GM21528 (cell line): ENCODE measurements around the gene PRSS21.

ENCODE experiments used
- ATAC-seq: cut with Tn5 transposase; IDR thresholded peaks from one replicate; pipeline ENCODE4 v1.9.1; 2021; ENCODE audit warnings: mild to moderate bottlenecking, moderate library complexity; ENCODE audit not compliant: unreplicated experiment, low FRiP score

The PRSS21 gene

GRCh38 chr16:2839650-2840450 is 22.8 kb downstream of the PRSS21 start:
- ATAC-seq, result no peak

- no peak for ATAC-seq
Observed at GRCh38 chr16:2840914-2841313, 23.9 kb downstream of the PRSS21 start.

GRCh38 chr16:2841606-2842339 is 24.7 kb downstream of the PRSS21 start:
- no peak for ATAC-seq

- ATAC-seq, result no peak
Observed at GRCh38 chr16:2842340-2843000, 25.4 kb downstream of the PRSS21 start.

GRCh38 chr16:2843526-2843925 is 26.5 kb downstream of the PRSS21 start:
- ATAC-seq, result no peak

- no peak for ATAC-seq
Observed at GRCh38 chr16:2845116-2845515, 28.1 kb downstream of the PRSS21 start.

- ATAC-seq, result no peak
Observed at GRCh38 chr16:2846511-2847310, 29.7 kb downstream of the PRSS21 start.

GRCh38 chr16:2848933-2849725 is 32.1 kb downstream of the PRSS21 start:
- ATAC-seq, result no peak

GRCh38 chr16:2852003-2852730 is 35.1 kb downstream of the PRSS21 start:
- ATAC-seq, result no peak

- no peak for ATAC-seq
Observed at GRCh38 chr16:2852731-2853507, 35.9 kb downstream of the PRSS21 start.

- ATAC-seq, result no peak
Observed at GRCh38 chr16:2853531-2854073, 36.6 kb downstream of the PRSS21 start.

- no peak for ATAC-seq
Observed at GRCh38 chr16:2854700-2855309, 37.8 kb downstream of the PRSS21 start.

- no peak for ATAC-seq
Observed at GRCh38 chr16:2855536-2855935, 38.5 kb downstream of the PRSS21 start.

- ATAC-seq, result no peak
Observed at GRCh38 chr16:2856061-2856670, 39.1 kb downstream of the PRSS21 start.

GRCh38 chr16:2856686-2857450 is 39.8 kb downstream of the PRSS21 start:
- ATAC-seq, result no peak

GRCh38 chr16:2857451-2858244 is 40.6 kb downstream of the PRSS21 start, which contains the start of gene PRSS22:
Gene PRSS22, minus strand, starts transcription at chr16:2858170. Its CDS starts 66 bp downstream, at chr16:2858104.
- no peak for ATAC-seq
